ENCODE measurements around the gene WDR6. TPM values are rescaled to one million over a fixed set of nuclear protein-coding genes. Genes with fewer than 3 reads are reported as not detected.

WDR6 gene
- total RNA-seq, 1 experiment from 2014 or later, result 174 TPM

DNA sequence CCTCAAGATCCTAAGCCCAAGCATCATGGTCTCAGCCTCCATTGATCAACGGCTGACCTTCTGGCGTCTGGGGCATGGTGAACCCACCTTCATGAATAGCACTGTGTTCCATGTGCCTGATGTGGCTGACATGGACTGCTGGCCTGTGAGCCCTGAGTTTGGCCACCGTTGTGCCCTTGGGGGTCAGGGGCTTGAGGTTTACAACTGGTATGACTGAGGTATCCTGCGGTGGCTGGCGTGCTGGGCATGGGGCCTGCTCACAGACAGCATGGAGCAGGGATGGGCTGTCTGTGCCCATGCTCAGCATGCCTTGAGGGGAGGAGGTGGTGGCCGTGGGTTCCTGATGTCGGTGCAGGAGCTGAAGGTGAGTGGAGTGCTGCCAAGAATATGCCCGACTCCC, 7.9 kb downstream of the WDR6 start:
- RAD21 ChIA-PET (ENCODE audit: low non-redundant PET in 1 of 2, low total read pairs in 2 of 2, uncharacterized antibody in 2 of 2, unreplicated experiment in 2 of 2), result no interaction called here
- H3K9ac ChIP-seq (ENCODE audit: low read length), result no peak overlapping the region
- no peak for TF ChIP-seq TCF7L2 (IDR thresholded peaks at IDR 0.05; ENCODE audit: borderline replicate concordance, extremely low read depth, insufficient read depth, insufficient read length)
- no peak for TF ChIP-seq ZNF274 (IDR thresholded peaks at IDR 0.05; ENCODE audit: low read depth, low read length)
- no peak for TF ChIP-seq CEBPB (IDR thresholded peaks at IDR 0.05; ENCODE audit: low read depth)
- TF ChIP-seq, protein P1, sequence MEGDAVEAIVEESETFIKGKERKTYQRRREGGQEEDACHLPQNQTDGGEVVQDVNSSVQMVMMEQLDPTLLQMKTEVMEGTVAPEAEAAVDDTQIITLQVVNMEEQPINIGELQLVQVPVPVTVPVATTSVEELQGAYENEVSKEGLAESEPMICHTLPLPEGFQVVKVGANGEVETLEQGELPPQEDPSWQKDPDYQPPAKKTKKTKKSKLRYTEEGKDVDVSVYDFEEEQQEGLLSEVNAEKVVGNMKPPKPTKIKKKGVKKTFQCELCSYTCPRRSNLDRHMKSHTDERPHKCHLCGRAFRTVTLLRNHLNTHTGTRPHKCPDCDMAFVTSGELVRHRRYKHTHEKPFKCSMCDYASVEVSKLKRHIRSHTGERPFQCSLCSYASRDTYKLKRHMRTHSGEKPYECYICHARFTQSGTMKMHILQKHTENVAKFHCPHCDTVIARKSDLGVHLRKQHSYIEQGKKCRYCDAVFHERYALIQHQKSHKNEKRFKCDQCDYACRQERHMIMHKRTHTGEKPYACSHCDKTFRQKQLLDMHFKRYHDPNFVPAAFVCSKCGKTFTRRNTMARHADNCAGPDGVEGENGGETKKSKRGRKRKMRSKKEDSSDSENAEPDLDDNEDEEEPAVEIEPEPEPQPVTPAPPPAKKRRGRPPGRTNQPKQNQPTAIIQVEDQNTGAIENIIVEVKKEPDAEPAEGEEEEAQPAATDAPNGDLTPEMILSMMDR (IDR thresholded peaks at IDR 0.05 in 2 of 3, conservative IDR thresholded peaks at IDR 0.05 in 1 of 3; ENCODE audit: borderline replicate concordance in 1 of 3, insufficient read depth in 1 of 3, low read depth in 2 of 3, low read length in 2 of 3), result no peak
- no peak overlapping the region for H3K4me2 ChIP-seq (ENCODE audit: low read length)
- DNase-seq (ENCODE audit: low read depth, low spot score), result no peak
- H2AFZ ChIP-seq (ENCODE audit: low read depth, low read length, poor library complexity, severe bottlenecking), result no peak overlapping the region
- H3K9me3 ChIP-seq (ENCODE audit: control insufficient read depth in 1 of 2, insufficient read depth in 1 of 2, low read depth in 1 of 2, low read length in 2 of 2), result no peaks in the 10 kb centered on the region
- H3K4me1 ChIP-seq (ENCODE audit: control insufficient read depth in 1 of 2, insufficient read depth in 2 of 2, low read length in 2 of 2), result peaks cover 14 to 38% of the 10 kb centered on the region in 2 experiments
- H3K9me2 ChIP-seq (ENCODE audit: insufficient read depth), result no peaks in the 10 kb centered on the region
- no TSS peak for BruUV-seq (replicated peaks)
- POLR2A ChIA-PET, result interaction anchor here (4.1 kb wide), 1 partner anchor 7 kb away, joined by 39 read pairs; the partner anchor contains the start of gene WDR6
- no peak for ATAC-seq
- no peaks in the 10 kb centered on the region for H4K20me1 ChIP-seq (ENCODE audit: insufficient read depth)
- peaks cover 19 to 36% of the 10 kb centered on the region in 2 experiments; a peak in 3 of 4 replicates for H3K36me3 ChIP-seq (ENCODE audit: control insufficient read depth in 1 of 2, insufficient read depth in 2 of 2, low read length in 2 of 2)
- no peak overlapping the region for H3K27ac ChIP-seq (ENCODE audit: low read depth, low read length)
- CTCF ChIA-PET, result no interaction called here
- peaks cover 50% of the 10 kb centered on the region for H3K79me2 ChIP-seq (ENCODE audit: insufficient read depth, low read length)
- intact Hi-C loops (cut with micrococcal nuclease), result no loop called here
- H3K4me3 ChIP-seq (replicated peaks in 1 of 2; ENCODE audit: low read depth in 1 of 2, low read length in 2 of 2), result no peak overlapping the region
- H3K27me3 ChIP-seq (ENCODE audit: insufficient read depth, low read length), result no peaks in the 10 kb centered on the region

DNA sequence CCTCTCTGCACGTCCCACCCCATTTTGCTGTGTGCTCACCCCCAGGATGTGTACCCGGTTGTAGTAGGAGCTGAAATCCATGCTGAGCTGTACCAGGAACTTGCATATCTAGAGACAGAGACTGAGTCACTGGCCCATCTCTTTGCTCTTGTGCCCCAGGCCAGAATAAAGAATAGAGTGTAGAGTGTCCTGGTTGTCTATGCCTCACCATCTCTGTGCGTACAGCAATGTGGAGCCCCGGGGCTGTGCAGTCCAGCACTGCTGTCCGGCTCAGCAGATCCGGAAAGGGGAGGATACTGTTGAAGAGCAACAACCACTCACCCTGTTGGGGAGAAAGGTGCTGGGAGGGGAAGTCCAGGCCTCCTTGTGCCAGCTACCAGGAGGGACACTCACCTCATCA, 8.6 kb downstream of the WDR6 start:
- ChIA-PET POLR2A (interaction anchor here (4.1 kb wide), 1 partner anchor 8 kb away, joined by 39 read pairs; the partner anchor contains the start of gene WDR6), CTCF (interaction anchor here (1.2 kb wide), 1 partner anchor 27 kb away, joined by 3 read pairs; no protein-coding TSS in a partner anchor), RAD21 (ENCODE audit: low non-redundant PET in 1 of 2, low total read pairs in 2 of 2, uncharacterized antibody in 2 of 2, unreplicated experiment in 2 of 2) (no interaction called here)
- DNase-seq (ENCODE audit: low read depth, low spot score), result no peak
- ATAC-seq, result no peak
- Histone ChIP-seq H3K27me3 (ENCODE audit: insufficient read depth, low read length) (no peaks in the 10 kb centered on the region), H2AFZ (ENCODE audit: low read depth, low read length, poor library complexity, severe bottlenecking) (no peak overlapping the region), H3K9ac (ENCODE audit: low read length) (no peak overlapping the region; the same call in 1 of the 2 replicates), H3K4me2 (ENCODE audit: low read length) (no peak overlapping the region), H3K9me3 (ENCODE audit: control insufficient read depth in 1 of 2, insufficient read depth in 1 of 2, low read depth in 1 of 2, low read length in 2 of 2) (no peaks in the 10 kb centered on the region), H3K9me2 (ENCODE audit: insufficient read depth) (no peaks in the 10 kb centered on the region), H4K20me1 (ENCODE audit: insufficient read depth) (no peaks in the 10 kb centered on the region), H3K4me1 (ENCODE audit: control insufficient read depth in 1 of 2, insufficient read depth in 2 of 2, low read length in 2 of 2) (peaks cover 14 to 41% of the 10 kb centered on the region in 2 experiments), H3K4me3 (replicated peaks in 1 of 2; ENCODE audit: low read depth in 1 of 2, low read length in 2 of 2) (no peak overlapping the region), H3K79me2 (ENCODE audit: insufficient read depth, low read length) (peaks cover 52% of the 10 kb centered on the region), H3K36me3 (ENCODE audit: control insufficient read depth in 1 of 2, insufficient read depth in 2 of 2, low read length in 2 of 2) (peaks cover 19 to 36% of the 10 kb centered on the region in 2 experiments; a peak in 3 of 4 replicates), H3K27ac (ENCODE audit: low read depth, low read length) (no peak overlapping the region)
- TF ChIP-seq EGR1 (IDR thresholded peaks at IDR 0.05; ENCODE audit: low read depth), result no peak
- TF ChIP-seq, protein P1 (IDR thresholded peaks at IDR 0.05 in 2 of 3, conservative IDR thresholded peaks at IDR 0.05 in 1 of 3; ENCODE audit: borderline replicate concordance in 1 of 3, insufficient read depth in 1 of 3, low read depth in 2 of 3, low read length in 2 of 3), result no peak
- no peak for TF ChIP-seq SP1 (IDR thresholded peaks at IDR 0.05; ENCODE audit: low read depth)
- no peak for TF ChIP-seq CBX3 (IDR thresholded peaks at IDR 0.05; ENCODE audit: low read depth)
- TF ChIP-seq, protein P2, sequence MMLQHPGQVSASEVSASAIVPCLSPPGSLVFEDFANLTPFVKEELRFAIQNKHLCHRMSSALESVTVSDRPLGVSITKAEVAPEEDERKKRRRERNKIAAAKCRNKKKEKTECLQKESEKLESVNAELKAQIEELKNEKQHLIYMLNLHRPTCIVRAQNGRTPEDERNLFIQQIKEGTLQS (IDR thresholded peaks at IDR 0.05), result no peak
- TF ChIP-seq SIN3A (IDR thresholded peaks at IDR 0.05; ENCODE audit: low read depth), result no peak
- no peak for TF ChIP-seq ZNF274 (IDR thresholded peaks at IDR 0.05; ENCODE audit: low read depth, low read length)
- no peak for TF ChIP-seq ELF1 (IDR thresholded peaks at IDR 0.05; ENCODE audit: borderline replicate concordance, low read depth)
- TF ChIP-seq TCF7L2 (IDR thresholded peaks at IDR 0.05; ENCODE audit: borderline replicate concordance, extremely low read depth, insufficient read depth, insufficient read length), result no peak
- TF ChIP-seq EZH2phosphoT487 (IDR thresholded peaks at IDR 0.05; ENCODE audit: borderline replicate concordance), result no peak
- TF ChIP-seq POLR2AphosphoS5 (IDR thresholded peaks at IDR 0.05; ENCODE audit: low read depth, low read length), result no peak; the same call in 1 of the 2 replicates
- TF ChIP-seq ZFX (IDR thresholded peaks at IDR 0.05), result no peak
- no peak for TF ChIP-seq SRF (IDR thresholded peaks at IDR 0.05; ENCODE audit: low read depth)
- TF ChIP-seq JUND (IDR thresholded peaks at IDR 0.05), result no peak
- TF ChIP-seq, protein P3, sequence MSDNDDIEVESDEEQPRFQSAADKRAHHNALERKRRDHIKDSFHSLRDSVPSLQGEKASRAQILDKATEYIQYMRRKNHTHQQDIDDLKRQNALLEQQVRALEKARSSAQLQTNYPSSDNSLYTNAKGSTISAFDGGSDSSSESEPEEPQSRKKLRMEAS (IDR thresholded peaks at IDR 0.05), result no peak
- intact Hi-C loops (cut with micrococcal nuclease), result no loop called here
- no TSS peak for BruUV-seq (replicated peaks)
